KMS-11 (cell line): ENCODE results near the gene ZC3HAV1.
"Not testable (repeated sequence)": the region's sequence is repeated elsewhere in the genome, so short reads cannot be mapped to it uniquely, and the experiment has no call there.

ENCODE experiments used
- H2AFZ ChIP-seq: fragments of 200-600 bp; sonication (generic); 2 replicates; pipeline ENCODE4 v1.6.1; 2016; ENCODE audit warnings: antibody characterized with exemption, mixed run types, low read depth
- H3K27ac ChIP-seq: fragments of 200-600 bp; sonication (generic); 2 replicates; pipeline ENCODE4 v1.6.1; 2016; ENCODE audit warnings: mild to moderate bottlenecking, mixed run types
- H3K27me3 ChIP-seq: fragments of 200-600 bp; sonication (generic); 2 replicates; pipeline ENCODE4 v1.6.1; 2017; ENCODE audit warnings: mild to moderate bottlenecking, low read depth, mixed run types, moderate library complexity; ENCODE audit not compliant: insufficient read depth
- H3K36me3 ChIP-seq: fragments of 200-600 bp; sonication (generic); 2 replicates; pipeline ENCODE4 v1.6.1; 2017; ENCODE audit warnings: mild to moderate bottlenecking, mixed run types; ENCODE audit not compliant: insufficient read depth
- H3K4me1 ChIP-seq: fragments of 200-600 bp; sonication (generic); 2 replicates; pipeline ENCODE4 v1.6.1; 2016; ENCODE audit warnings: mild to moderate bottlenecking, low read depth, mixed run types; ENCODE audit not compliant: poor library complexity, severe bottlenecking
- H3K4me2 ChIP-seq: fragments of 200-600 bp; sonication (generic); 2 replicates; pipeline ENCODE4 v1.7.0; 2016; ENCODE audit warnings: mild to moderate bottlenecking, mixed run types
- H3K4me3 ChIP-seq: fragments of 200-600 bp; sonication (generic); IDR thresholded peaks from 2 replicates; pipeline ENCODE4 v1.6.1; 2017; ENCODE audit warnings: low read depth, low read length, mixed read lengths; ENCODE audit not compliant: insufficient read depth
- H3K79me2 ChIP-seq: fragments of 200-600 bp; sonication (generic); 2 replicates; pipeline ENCODE4 v1.6.1; 2016; ENCODE audit warnings: low read depth, mixed run types; ENCODE audit not compliant: insufficient read depth
- H3K9ac ChIP-seq: fragments of 200-600 bp; sonication (generic); 2 replicates; pipeline ENCODE4 v1.6.1; 2016; ENCODE audit warnings: mild to moderate bottlenecking, mixed run types
- H4K20me1 ChIP-seq: fragments of 200-600 bp; sonication (generic); 2 replicates; pipeline ENCODE4 v1.6.1; 2016; ENCODE audit warnings: mild to moderate bottlenecking, mixed run types; ENCODE audit not compliant: insufficient read depth
- TF ChIP-seq, protein P1 (sequence below): fragments of 200-600 bp; sonication (generic); conservative IDR thresholded peaks from 2 replicates; pipeline ENCODE4 v1.6.1; 2017; ENCODE audit warnings: low read depth, mild to moderate bottlenecking, antibody characterized with exemption, low read length, moderate library complexity, mixed read lengths

Gene ZC3HAV1

DNA sequence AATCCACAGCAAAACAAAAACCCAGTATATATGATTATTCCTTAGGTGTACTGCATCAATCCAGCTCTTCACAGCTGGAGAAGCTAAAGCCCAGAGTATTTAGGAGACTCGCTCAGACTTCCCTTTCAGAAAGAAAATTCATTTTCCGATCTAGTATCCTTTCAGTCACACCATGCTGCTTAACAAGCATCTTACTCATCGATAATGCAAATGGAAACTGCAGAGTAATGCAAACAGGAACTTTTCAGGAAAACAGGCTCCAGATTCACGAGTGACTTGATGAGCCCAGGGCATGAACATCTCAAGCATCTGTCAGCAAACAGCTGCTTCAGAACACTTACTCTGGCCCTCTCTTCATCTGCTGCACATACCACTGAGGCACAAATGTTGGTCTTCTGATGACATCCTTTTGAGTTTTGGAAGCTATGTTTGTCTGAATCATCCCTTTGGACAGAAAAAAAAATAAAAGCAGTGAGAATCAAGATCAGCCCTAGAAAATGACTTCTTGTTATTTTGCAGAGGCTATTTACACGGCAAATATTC, 48.8 kb downstream of the ZC3HAV1 start:
- Histone ChIP-seq H3K4me3 (no peak overlapping the region), H3K4me1 (peaks cover 5% of the 10 kb centered on the region), H3K36me3 (0 out of 2 replicates have a peak, but pooled peaks cover 3% of the 10 kb centered on the region), H3K27me3 (no peaks in the 10 kb centered on the region), H3K4me2 (no peak overlapping the region), H4K20me1 (no peaks in the 10 kb centered on the region), H2AFZ (no peak overlapping the region), H3K9ac (no peak overlapping the region), H3K27ac (no peak overlapping the region), H3K79me2 (no peaks in the 10 kb centered on the region)
- TF ChIP-seq, protein P1, sequence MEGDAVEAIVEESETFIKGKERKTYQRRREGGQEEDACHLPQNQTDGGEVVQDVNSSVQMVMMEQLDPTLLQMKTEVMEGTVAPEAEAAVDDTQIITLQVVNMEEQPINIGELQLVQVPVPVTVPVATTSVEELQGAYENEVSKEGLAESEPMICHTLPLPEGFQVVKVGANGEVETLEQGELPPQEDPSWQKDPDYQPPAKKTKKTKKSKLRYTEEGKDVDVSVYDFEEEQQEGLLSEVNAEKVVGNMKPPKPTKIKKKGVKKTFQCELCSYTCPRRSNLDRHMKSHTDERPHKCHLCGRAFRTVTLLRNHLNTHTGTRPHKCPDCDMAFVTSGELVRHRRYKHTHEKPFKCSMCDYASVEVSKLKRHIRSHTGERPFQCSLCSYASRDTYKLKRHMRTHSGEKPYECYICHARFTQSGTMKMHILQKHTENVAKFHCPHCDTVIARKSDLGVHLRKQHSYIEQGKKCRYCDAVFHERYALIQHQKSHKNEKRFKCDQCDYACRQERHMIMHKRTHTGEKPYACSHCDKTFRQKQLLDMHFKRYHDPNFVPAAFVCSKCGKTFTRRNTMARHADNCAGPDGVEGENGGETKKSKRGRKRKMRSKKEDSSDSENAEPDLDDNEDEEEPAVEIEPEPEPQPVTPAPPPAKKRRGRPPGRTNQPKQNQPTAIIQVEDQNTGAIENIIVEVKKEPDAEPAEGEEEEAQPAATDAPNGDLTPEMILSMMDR = no peak

GRCh38 chr7:139059905-139060304, 49.6 kb downstream of the ZC3HAV1 start:
- TF ChIP-seq, protein P1 = no peak
- Histone ChIP-seq H3K4me2 (no peak overlapping the region), H3K4me3 (no peak overlapping the region), H3K36me3 (0 out of 2 replicates have a peak, but pooled peaks cover 3% of the 10 kb centered on the region), H2AFZ (no peak overlapping the region), H3K27me3 (no peaks in the 10 kb centered on the region), H3K4me1 (peaks cover 5% of the 10 kb centered on the region), H3K79me2 (no peaks in the 10 kb centered on the region), H3K9ac (no peak overlapping the region), H4K20me1 (no peaks in the 10 kb centered on the region), H3K27ac (no peak overlapping the region)

- H3K4me2 ChIP-seq = no peak overlapping the region
- no peak overlapping the region for H3K27ac ChIP-seq
- H3K9ac ChIP-seq = no peak overlapping the region
- no peak overlapping the region for H3K4me3 ChIP-seq
- no peak overlapping the region for H2AFZ ChIP-seq
- H3K27me3 ChIP-seq = no peaks in the 10 kb centered on the region
- H3K79me2 ChIP-seq = no peaks in the 10 kb centered on the region
- H3K36me3 ChIP-seq = 0 out of 2 replicates have a peak, but pooled peaks cover 3% of the 10 kb centered on the region
- H4K20me1 ChIP-seq = no peaks in the 10 kb centered on the region
- H3K4me1 ChIP-seq = peaks cover 5% of the 10 kb centered on the region
- TF ChIP-seq, protein P1 = no peak
These were observed 50.6 kb downstream of the ZC3HAV1 start for GRCh38 chr7:139058943-139059342.

GRCh38 chr7:139055674-139056073, 53.8 kb downstream of the ZC3HAV1 start:
- Histone ChIP-seq H3K9ac (no peak overlapping the region), H3K36me3 (no peaks in the 10 kb centered on the region), H3K27ac (no peak overlapping the region), H3K4me3 (no peak overlapping the region), H4K20me1 (no peaks in the 10 kb centered on the region), H3K4me1 (no peaks in the 10 kb centered on the region), H2AFZ (no peak overlapping the region), H3K27me3 (no peaks in the 10 kb centered on the region), H3K4me2 (no peak overlapping the region), H3K79me2 (no peaks in the 10 kb centered on the region)
- TF ChIP-seq, protein P1 = no peak

- H3K4me2 ChIP-seq, H3K27me3 ChIP-seq, H4K20me1 ChIP-seq, H2AFZ ChIP-seq, H3K9ac ChIP-seq, H3K79me2 ChIP-seq, H3K4me3 ChIP-seq, H3K27ac ChIP-seq, H3K4me1 ChIP-seq, H3K36me3 ChIP-seq: not testable (repeated sequence)
These were observed 54.9 kb downstream of the ZC3HAV1 start for GRCh38 chr7:139054656-139055055.
